PC-3 (cell line): ENCODE results near the gene ENPP3.

ENCODE experiments used
- EZH2 ChIP-seq: fragments of 300-600 bp; sonication (generic); IDR thresholded peaks from one replicate; pipeline ENCODE4 v1.6.1; 2017; ENCODE audit warnings: antibody characterized with exemption, mild to moderate bottlenecking, low read length; ENCODE audit not compliant: unreplicated experiment
- TF ChIP-seq, protein P1 (sequence below): fragments of 300-600 bp; sonication (generic); conservative IDR thresholded peaks from 2 replicates; pipeline ENCODE4 v1.5.1; 2017; ENCODE audit warnings: antibody characterized with exemption, low read depth, mild to moderate bottlenecking, low read length

DNA sequence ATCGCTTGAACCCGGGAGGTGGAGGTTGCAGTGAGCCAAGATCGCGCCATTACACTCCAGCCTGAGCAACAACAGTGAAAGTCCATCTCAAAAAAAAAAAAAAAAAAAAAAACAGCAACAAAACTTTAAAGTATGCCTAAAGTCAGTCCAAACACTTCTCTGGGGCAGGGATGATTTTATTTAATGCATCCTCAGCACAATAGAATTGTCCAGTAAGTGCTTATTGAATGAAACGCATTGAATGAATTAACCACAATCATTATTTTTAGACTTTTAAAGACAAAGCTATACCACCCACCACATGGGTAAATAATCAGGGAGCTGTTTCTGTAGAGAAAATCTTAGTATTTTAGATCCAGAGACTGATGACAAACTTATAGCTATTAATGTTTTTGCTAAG is 90.4 kb downstream of the ENPP3 start:
- TF ChIP-seq, protein P1, sequence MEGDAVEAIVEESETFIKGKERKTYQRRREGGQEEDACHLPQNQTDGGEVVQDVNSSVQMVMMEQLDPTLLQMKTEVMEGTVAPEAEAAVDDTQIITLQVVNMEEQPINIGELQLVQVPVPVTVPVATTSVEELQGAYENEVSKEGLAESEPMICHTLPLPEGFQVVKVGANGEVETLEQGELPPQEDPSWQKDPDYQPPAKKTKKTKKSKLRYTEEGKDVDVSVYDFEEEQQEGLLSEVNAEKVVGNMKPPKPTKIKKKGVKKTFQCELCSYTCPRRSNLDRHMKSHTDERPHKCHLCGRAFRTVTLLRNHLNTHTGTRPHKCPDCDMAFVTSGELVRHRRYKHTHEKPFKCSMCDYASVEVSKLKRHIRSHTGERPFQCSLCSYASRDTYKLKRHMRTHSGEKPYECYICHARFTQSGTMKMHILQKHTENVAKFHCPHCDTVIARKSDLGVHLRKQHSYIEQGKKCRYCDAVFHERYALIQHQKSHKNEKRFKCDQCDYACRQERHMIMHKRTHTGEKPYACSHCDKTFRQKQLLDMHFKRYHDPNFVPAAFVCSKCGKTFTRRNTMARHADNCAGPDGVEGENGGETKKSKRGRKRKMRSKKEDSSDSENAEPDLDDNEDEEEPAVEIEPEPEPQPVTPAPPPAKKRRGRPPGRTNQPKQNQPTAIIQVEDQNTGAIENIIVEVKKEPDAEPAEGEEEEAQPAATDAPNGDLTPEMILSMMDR: no peak
- TF ChIP-seq EZH2: no peak
